ENCODE results near the gene GPR107.

GPR107 gene

DNA sequence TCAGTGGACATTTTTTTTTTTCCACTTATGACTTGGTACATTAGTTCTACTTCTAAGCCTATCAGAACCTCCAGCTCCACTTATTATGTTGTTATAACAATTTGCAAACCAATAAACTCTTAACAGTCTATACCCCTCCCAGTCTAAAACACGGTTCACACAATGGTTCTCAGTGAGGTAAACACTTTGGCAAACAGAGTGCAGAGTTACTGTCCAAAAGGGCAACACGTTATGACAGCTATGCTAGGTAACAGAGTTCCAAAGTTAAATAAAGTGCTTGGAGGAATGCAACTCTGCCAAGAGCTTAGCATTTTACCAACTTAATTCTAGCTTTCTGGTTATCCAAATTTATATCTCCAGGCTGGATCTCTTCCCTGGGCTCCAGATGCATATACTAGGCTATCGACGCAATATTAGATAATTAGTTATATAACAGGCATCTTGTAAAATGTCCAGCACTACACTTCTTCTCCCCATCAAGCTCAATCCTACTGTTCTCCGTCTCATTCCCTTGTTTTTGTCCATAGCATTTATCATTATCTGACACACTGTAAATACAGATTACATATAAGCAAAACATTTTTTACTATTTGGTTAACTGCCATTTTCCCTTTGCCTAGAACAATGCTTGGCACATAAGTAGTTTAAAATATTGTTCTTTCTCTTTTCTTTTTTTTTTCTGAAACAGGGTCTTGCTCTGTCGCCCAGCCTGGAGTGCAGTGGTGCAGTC, 25.0 kb upstream of the GPR107 start:
- no peak for DNase-seq

DNA sequence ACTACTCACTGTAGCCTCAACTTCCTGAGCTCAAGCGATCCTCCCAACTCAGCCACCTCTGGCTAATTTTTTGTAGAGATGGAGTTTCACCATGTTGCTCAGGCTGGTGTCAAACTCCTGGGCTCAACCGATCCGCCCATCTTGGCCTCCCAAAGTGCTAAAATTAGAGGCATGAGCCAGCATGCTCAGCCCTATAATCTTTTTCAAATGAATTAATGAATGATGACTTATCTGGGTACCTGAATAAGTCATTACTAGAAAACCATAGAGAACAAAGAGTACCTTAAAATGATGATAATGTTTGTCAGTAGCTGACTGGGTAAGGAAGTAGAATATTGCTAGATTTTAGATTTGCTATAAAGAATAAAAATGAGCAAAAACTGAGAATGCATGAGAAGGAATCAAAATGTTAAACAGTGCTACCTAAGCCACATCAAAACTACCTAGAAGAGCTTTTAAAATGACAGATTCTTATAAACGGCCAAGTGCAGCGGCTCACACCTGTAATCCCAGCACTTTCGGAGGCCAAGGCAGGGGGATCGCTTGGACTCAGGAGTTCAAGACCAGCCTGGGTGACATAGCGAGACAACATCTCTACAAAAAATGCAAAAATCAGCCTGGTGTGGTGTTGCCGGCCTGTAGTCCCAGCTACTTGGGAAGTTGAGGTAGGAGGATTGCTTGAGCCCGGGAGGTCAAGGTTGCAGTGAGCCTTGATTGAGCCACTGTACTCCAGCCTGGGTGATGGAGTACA, 24.3 kb upstream of the GPR107 start:
- peak; percentile 27 for DNase-seq

DNA sequence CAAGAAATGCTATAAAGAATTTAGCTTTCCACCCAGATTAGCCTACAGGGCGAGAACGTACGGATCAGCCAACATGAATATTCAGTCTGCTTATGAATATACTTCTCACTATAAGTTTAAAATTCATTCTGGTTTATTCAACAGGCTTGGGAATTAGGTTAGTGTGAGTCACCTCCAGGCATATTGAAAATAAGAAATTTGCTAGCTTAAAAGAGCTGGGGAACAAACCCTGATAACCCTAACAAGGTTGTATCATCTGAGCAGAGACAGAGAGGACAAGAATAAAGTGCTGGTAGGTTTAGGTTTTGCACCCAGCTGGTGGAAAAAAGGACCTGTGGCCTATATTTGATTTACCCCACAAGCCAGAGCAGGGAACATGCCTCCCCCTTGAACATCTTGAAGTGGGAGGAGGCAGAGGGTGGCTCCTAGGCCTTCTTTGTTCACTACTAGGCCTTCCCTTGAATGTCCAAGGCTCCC, 23.0 kb upstream of the GPR107 start:
- DNase-seq = no peak

DNA sequence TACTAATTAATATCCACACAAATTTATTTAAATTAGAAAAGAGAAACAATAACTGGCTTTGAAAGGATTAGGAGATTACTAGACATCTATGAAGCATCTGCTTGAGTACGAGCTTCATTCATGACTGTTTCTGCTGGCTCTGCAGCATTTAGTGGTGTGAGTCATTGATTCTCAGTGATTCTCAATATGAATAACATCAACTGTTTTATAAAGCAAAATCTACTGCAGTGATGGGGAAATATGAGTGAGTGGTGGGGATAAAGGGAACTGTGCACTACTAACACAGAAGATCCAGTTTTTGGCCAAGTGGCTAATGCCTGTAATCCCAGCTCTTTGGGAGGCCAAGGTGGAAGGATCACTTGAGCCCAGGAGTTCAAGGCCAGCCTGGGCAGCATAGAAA, 19.1 kb upstream of the GPR107 start:
- DNase-seq = peak; percentile 45

DNA sequence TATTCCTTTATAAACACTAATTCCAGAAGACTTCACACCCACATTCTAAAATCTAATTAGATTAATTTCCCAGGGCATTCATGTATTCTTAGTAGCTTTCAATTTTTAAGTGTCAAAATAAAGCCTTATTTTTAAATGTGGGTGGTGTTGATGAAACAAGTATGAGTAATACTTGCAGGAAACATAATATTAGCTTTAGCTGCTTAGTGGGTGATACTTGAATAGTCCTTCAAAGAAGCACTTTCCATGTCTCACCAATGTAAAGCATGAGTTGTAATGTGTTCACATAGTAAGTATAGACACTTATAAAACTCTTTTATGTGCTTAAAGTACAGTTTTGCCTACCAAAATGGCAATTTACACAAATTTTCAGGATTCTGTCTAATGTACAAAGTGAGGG, 17.6 kb upstream of the GPR107 start:
- no peak for DNase-seq

DNA sequence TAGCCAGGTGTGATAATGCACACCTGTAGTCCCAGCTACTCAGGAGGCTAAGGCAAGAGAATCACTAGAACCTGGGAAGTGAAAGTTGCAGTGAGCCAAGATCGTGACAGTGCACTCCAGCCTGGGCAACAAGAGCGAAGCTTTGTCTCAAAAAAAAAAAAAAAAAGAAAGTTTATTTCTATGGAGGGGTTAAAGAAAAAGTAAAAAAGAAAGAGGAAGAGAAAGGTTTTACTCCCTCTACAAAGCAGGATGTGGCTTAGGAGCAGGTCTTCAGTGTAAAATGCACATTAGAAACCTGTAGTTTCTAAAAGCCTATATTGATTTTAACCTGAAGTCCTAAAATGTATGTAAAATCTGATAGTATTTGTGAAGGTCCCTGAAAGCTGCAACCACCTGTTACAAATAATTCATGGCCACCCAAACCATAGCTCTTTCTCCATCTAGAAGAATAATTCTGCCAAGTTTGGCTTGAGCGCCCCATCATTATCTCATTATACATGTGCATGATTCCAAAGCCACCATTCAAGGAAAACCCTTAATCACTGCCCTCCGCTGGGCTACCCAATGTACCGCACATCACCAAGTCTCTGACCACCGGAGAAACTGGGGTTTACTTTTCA, 14.1 kb upstream of the GPR107 start:
- DNase-seq = peak; percentile 38

DNA sequence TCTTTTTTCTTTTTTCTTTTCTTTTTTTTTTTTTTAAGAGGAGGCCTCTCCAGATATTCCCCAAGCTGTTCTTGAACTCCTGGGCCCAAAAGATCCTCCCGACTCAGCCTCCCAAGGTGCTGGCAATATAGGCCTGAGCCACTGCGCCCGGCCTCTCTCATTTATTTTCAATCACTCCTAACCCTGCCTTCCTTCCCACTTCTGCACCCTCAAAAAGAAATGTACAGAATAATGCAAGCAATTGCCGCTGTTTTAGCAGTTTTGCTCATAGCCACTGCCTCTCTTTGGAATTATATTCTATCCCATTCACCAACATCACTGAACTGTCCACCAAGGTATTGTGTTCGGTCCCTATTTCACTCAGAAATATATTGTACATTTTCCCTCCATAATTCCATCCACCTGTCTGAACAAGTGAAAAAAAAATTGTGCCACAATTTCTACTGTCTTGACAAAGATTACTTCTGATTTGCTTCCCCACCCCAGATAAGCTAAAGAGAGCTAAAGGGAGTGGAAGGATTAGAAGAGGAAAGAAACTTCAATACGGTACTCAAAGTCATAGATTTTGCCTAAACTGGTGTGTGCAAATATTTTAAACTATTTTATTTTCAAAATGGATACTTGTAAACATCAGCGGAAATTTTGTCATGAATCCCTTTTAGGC, 12.6 kb upstream of the GPR107 start:
- DNase-seq = peak; percentile 20

DNA sequence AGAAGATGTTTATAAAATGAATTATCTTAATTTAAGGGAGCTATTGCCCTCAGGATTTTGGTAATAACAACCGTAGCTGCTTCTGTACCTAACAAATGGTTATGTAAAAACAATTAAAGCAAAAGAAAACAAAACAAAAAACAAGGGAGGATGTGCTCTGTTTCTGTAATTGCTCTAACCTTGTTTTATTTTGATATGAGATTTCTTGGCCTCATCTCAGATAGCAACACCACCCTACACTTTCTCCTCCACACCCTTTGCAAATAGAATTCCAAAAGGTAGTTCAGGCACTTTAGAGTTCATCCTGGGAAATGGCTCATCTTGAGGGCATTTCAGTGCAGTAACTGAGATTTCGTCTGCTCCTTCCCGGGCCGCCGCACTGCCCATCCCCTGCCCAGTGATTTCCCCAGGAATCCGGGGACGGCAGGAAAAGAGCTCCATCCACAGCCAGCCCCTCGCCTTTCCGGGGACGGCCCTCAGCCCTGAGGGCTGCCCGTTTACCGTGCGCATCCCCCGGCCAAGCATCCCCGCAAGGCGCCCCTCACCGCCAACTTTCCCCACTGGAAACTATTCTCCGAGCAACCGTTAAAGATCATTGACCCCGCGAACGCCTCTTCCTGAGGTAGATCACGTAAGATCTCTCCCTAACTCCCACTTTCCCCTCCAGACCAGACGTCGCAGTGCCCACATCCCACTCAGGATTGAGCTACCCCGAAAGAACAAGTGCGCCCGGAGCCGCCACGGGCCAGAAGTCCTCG, 11.9 kb upstream of the GPR107 start:
- DNase-seq = no peak

DNA sequence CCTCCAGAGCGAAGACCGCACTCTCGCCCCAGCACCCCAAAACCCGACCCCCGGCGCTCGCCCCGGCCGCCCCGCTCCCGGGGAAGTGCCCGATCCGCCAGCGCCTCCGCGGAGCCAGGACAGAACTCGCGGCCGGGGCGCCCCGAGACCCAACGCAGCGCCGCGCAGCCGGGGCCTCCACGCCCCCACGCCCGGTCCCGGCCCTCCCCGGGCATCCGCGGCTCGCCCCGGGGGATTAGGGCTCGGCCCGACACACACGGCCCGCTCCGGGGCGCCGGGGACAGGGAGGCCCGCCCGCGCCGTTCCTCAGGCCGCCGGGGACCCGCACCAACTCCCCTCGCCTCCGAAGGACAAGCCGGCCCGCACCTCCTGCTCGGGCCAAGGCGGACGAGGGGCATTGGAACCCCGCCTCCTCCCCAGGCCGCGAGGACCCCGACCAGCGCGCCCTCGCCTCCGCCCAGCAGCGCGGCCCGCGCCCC, 11.3 kb upstream of the GPR107 start:
- peak; percentile 49 for DNase-seq

DNA sequence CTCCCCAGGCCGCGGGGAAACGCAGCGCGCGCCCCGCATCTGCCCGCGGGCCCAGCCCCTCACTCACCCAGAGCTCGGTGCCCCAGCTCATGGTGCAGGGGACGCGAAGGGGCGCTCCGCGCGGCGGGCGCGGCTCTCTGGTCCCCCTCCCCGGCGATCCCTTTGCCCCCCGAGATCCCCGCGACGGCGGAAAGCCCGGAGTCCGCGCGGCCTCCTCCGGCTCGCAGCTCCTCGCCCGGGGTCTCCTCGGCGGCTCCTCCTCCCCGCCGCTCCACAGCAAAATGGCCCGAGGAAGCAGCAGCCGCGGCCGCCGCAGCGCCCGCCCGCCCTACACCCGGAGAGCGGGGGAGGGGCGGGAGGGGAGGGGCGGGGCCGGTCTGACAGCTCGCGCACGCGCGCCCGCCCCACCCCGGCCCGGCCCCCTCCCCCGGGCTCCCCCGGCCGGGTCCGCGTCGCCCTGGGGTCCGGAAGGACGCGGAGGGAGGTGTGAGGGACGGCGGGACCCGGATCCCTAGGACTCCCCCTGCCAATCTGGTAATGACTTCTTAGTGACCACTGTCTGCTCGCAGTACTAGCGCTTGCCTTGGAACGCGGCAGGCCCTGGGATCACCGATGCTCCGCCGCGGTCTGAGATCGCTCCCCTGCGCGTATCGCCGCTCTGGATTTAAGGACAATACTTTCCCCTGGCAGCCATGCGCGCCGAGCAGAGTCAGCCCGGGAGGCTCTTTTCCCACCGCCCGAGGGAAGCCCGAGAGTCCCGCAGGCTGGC, 10.6 kb upstream of the GPR107 start, which contains the start of gene FNBP1:
TSS of gene FNBP1 (minus strand) at position 305 of the 769 bp plus-strand sequence. CDS start at position 91, 214 bp downstream.
- peak; percentile 92 for DNase-seq

DNA sequence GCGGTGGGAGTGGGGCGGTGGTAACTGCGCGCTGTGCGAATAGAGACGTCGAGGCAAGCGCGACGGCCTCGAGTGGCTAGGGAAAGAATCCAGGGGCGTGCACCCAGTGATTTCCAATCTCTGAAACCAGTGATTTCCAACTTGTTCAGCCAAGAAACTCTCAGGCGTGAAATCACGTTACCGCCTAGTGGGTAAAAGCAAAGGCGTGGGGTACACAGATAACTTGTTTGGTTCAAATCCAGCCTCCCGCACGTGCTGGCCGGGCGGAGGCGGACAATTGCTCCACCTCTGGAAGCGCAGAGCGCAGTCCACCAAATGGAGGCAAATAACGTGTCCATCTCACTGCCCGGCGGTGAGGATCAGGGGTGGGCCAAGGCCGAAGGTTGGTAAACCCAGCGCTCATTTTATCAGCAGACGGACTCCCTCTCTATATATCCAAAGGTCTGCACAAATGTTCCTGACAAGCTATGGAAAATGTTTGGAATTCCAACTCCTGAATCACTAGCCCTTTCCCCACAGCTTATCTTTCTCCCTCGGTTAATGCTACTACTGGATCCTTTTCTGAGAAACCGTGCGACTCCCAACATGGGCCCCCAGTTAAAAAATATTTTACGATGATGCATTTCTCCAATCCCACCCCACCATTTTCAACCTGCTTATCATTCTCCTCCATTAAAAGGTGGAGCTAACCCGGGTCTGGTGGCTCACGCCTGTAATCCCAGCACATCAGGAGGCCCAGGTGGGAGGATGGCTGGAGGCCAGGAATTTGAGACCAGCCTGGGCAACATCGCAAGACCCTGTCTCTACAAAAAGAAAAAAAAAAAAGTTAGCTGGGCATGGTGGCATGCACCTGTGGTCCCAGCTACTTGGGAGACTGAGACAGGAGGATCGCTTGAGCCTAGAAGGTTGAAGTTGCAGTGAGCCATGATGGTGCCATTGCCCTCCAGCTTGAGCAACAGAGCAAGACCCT, 9.8 kb upstream of the GPR107 start:
- no peak for DNase-seq

DNA sequence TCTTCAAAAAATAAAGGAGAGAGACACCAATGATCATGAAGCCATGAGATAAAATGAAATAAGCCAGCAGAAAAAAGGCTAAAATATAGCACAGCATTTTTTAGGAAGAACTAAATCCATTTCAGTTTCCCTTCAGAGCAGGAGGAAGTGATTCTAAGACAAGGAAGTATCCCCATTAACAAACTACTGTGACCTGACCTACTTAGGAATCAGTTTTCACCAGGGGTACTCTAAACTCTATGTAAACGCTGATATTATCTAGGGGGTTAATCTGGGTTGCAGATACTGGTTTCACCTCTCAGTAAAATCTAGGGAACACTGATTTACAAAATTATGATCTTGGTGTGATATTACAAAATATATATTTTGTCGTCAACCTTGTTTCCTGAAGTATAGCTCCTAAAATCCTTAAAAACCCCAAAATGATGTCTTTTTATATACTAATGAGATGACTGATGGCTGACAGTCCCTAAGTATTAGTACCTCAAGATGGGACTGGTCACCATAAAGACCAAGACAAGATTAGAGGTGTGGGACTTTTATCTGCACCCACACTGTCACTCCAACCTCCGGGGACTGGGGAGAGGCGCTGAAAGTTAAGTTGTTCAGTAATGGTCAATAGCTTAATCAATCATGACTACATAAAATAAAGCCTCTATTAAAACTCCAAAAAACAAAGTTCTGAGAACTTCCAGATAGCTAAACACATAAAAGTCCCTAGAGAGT, 7.8 kb upstream of the GPR107 start:
- DNase-seq = no peak

DNA sequence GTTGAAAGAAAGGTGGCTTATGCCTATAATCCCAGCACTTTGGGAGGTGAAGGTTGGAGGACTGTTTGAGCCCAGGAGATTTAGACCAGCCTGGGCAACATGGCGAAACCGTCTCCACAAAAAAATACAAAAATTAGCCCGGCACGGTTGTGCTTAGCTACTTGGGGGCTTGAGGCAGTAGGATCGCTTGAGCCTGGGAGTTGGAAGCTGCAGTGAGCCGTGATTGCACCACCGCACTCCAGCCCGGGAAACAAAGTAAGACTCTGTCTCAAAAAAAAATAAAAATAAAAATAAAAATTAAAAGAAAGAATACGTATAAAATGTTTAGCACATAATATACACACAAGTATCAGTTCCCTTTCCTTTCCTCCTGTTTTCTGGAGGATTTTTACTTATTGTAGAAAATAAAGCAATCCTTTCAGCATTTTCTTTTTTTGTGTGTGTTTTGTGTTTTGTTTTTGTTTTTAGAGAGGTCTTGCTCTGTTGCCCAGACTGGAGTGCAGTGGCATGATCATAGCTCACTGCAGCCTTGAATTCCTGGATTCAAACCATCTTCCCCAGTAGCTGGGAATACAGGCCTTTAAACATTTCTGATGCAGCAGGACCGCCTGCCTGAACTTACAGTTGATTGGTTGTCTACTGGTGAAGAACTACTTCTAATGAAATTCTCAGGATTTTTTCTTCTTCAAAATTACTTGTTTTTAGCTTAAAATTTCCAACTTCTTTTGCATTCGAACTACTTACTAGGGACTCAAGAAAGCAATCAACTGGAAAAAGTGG, 4.1 kb upstream of the GPR107 start:
- no peak for DNase-seq

DNA sequence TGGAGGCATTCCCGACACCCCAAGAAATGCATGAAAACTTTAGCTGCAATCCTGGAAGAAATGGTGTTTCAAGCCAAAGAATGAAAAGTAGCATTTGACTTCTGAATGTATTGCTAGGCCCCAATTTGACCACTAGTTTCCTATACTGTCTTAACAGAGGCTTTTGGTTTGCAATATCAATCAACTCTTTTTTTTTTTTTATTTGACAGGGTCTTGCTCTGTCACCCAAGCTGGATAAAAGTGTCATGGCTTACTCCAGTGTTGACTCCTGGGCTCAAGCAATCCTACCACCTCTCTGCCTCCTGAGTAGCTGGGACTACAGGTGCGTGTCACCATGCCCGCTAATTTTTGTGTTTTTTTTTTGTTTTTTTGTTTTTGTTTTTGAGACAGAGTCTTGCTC, 3.2 kb upstream of the GPR107 start:
- no peak for DNase-seq

DNA sequence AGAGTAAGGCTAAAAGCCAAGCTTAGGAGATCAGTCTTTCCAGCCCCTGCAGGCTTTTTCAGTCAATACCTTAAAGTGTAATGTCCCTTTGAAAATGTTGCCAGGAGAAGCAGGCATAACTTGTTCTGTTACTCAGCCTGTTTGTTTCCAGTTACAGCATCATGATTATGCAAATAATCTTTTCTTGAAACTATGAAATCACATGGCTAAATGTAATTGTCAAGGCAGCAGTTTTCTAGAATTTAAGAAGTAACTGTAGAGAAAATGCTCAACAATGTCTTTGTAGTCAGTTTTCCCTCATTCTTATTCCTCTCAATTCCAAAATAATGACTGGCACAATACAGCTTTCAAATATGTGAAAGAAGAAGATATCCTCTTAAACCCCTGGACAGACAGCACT, 1.9 kb upstream of the GPR107 start:
- no peak for DNase-seq

DNA sequence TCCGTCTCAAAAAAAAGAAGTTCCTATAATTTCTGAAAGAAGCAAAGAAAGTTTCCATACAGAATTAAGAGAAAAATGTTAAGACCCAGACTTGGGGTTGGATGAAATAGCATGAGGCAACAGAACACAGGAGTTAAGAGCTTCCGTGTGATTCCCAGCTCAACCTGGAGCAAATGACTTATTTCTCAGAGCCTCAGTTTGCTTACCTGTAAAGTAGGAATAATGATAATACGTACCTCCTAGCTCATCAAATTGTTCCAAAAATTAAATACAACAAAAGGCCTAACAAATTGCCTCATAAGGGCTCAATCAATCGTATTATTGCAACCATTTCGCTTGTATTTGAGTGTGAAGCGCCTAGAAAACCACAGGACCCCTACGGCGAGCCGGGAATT, 600 bp upstream of the GPR107 start:
- no peak for DNase-seq

DNA sequence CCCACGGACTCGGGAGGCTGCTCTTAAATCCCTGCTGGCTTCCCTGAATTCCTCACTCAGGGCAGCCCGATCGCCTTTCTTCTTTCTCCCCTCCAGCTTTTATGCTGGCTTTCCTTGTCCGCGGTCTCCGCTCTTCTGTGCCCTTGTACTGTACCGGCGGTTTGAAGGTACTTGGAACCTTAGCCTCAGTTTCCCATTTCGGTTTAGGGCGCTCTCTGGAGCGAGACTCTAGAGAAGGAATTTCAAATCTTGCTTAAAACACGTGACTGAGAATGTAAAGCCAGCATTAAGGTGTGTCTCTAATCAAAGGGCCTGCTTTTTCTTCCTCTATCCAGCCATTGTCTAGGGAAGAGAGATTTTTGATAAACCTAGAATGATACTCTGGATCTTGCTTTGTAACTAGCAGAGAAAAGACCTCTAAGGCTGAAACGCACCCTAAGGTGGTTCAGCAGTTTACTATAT, 650 bp downstream of the GPR107 start:
- no peak for DNase-seq

DNA sequence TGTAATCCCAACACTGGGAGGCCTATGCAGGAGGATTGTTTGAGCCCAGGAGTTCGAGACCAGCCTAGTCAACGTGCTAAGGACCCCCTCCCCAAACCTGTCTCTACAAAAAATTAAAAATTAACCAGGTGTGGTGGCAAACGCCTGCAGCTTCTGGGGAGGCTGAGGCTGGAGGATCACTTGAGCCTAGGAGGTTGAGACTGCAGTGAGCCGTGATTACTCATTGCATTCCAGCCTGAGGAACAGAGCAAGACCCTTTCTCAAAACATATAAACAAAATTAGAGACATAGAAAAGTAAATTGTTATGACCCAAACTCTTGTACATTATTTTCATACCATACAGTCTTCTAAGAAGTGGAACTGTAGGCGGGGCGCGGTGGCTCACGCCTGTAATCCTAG, 1.1 kb downstream of the GPR107 start:
- no peak for DNase-seq

DNA sequence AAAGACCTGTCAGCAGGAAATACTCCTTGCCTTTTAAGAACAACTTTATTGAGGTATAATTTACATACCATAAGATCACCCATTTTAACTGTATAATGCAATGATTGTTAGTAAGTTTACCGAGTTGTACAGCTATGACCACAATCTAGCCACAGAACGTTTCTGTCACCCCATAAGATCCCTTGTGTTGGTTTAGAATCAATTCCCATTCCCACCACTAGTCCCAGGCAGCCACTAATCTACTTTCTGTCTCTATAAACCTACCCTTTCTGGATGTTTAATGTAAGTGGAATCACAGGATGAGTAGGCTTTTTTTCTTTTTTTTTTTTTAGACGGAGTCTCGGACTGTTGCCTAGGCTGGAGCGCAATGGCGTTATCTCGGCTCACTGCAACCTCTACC, 4.4 kb downstream of the GPR107 start:
- no peak for DNase-seq
